AG10803 (cell line): Measurements from ENCODE around the gene IGFL1.
"Not testable (repeated sequence)": the region's sequence is repeated elsewhere in the genome, so short reads cannot be mapped to it uniquely, and the experiment has no call there.

Experiments used
- DNase-seq: peaks from one replicate; pipeline ENCODE4 v3.0.0; 2010; ENCODE audit warnings: low read depth
- H3K4me3 ChIP-seq: 2 replicates; pipeline ENCODE4 v1.5.1; 2011; ENCODE audit warnings: mild to moderate bottlenecking, low read length, control low read depth
- CTCF ChIP-seq: conservative IDR thresholded peaks from 2 replicates; pipeline ENCODE4 v1.5.1; 2011; ENCODE audit warnings: mild to moderate bottlenecking, low read length, control low read depth, inconsistent platforms

The IGFL1 gene

DNA sequence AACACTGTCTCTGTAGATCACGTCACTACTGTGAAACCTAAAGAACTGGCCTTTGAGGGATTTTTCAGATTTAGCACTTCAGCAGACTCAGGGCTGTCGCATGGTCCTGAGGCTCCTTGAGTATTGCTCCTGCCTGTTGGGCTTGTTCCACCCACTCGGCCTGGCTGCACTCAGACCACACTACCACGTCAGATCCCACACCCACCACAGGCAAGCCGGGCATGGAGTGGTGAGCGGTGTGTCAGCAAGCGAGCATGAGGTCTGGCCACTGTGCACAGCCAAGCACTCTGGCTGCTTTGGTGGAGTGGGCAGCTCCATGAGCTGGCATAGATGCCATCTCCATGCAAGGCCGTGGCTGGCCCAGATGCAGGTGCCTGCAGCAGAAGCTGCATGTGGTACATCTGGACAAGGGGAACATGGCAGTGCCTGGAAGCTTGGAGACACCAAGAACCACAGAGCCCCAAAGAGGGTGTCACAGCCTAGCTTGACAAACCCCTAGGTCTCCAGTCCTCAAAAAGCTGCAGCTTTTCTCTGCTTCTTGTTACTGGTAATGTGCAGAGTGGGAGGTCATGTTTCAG, 9.4 kb upstream of the IGFL1 start:
- DNase-seq = no peak
- no peak overlapping the region for H3K4me3 ChIP-seq
- TF ChIP-seq CTCF = no peak

GRCh38 chr19:46221152-46221551, 8.4 kb upstream of the IGFL1 start:
- no peak for TF ChIP-seq CTCF
- no peak for DNase-seq
- no peak overlapping the region for H3K4me3 ChIP-seq

GRCh38 chr19:46221981-46222610, 7.4 kb upstream of the IGFL1 start:
- no peak overlapping the region for H3K4me3 ChIP-seq
- no peak for TF ChIP-seq CTCF
- peak; percentile 57 for DNase-seq

GRCh38 chr19:46223787-46224186, 5.8 kb upstream of the IGFL1 start:
- H3K4me3 ChIP-seq, DNase-seq: not testable (repeated sequence)

GRCh38 chr19:46224773-46225172, 4.8 kb upstream of the IGFL1 start:
- no peak overlapping the region for H3K4me3 ChIP-seq
- DNase-seq = no peak
- TF ChIP-seq CTCF = no peak

DNA sequence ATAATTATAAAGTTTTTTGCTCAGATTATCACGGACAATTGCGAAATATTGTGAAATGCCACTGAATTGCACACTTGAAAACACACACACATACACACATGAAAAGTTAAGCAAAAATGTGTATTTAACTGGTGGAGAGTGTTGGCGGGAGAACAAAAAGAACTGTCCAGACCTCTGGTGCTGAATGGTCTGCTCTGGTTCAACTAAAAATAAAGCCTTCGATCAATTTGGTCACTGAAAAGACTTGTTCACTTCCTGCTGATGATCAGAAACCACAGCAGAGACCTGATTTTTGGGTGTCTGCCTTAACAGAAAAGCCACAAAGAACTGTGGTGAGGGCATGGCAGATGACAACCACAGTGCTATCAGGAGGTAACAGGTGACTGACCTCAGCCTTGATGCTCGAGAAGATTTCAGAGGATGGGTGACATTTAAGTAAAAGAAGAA, 4.0 kb upstream of the IGFL1 start:
- no peak for TF ChIP-seq CTCF
- no peak overlapping the region for H3K4me3 ChIP-seq
- peak; percentile 34 for DNase-seq

GRCh38 chr19:46226438-46226973, 3.0 kb upstream of the IGFL1 start:
- H3K4me3 ChIP-seq = no peak overlapping the region
- TF ChIP-seq CTCF = no peak
- DNase-seq = no peak
